Endothelial cell of hepatic sinusoid (primary cell): ENCODE data around the gene PLXND1.

ENCODE experiments used
- in situ Hi-C: cut with HindIII; loops from 2 replicates; pipeline ENCODE4 v1.10.0; 2017; ENCODE audit warnings: low sequenced_read_pairs

The PLXND1 gene

GRCh38 chr3:129536374-129536667 lies 70.2 kb downstream of the PLXND1 start:
- in situ Hi-C loops, result loop anchor here (25.0 kb wide), 1 partner anchor 301 kb away; no protein-coding TSS in a partner anchor

DNA sequence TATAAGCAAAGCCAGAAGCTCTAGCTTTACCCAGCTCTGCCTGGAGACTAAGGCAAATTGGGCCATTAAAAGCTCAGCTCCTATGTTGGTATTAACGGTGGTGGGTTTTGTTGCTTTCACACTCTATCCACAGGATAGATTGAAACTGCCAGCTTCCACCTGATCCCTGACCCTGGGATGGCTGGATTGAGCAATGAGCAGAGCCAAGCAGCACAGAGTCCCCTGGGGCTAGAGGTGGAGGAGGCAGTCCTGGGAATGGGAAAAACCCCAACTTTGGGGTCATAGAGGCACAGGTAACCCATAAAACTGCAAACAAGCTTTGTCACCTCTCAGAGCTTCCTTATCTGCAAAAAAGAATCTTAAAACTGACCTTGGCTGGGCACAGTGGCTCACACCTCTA lies 71.4 kb downstream of the PLXND1 start:
- in situ Hi-C loops, result loop anchor here (25.0 kb wide), 1 partner anchor 302 kb away; no protein-coding TSS in a partner anchor

- in situ Hi-C loops, result loop anchor here (25.0 kb wide), 1 partner anchor 303 kb away; no protein-coding TSS in a partner anchor
These were observed 71.9 kb downstream of the PLXND1 start for GRCh38 chr3:129534428-129535027.

DNA sequence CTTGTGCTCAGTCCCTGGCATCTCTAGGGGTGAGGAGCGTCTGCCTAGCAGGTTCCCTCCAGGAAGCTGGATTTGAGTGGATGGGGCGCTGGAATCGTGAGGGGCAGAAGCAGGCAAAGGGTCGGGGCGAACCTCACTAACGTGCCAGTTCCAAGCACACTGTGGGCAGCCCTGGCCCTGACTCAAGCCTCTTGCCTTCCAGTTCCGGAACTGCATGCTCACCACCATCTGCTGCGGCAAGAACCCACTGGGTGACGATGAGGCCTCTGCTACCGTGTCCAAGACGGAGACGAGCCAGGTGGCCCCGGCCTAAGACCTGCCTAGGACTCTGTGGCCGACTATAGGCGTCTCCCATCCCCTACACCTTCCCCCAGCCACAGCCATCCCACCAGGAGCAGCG lies 73.1 kb downstream of the PLXND1 start:
- in situ Hi-C loops, result loop anchor here (25.0 kb wide), 1 partner anchor 304 kb away; no protein-coding TSS in a partner anchor

DNA sequence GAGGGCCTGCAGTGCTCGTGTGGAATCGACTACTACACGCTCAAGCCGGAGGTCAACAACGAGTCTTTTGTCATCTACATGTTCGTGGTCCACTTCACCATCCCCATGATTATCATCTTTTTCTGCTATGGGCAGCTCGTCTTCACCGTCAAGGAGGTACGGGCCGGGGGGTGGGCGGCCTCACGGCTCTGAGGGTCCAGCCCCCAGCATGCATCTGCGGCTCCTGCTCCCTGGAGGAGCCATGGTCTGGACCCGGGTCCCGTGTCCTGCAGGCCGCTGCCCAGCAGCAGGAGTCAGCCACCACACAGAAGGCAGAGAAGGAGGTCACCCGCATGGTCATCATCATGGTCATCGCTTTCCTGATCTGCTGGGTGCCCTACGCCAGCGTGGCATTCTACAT lies 74.2 kb downstream of the PLXND1 start:
- in situ Hi-C loops, result loop anchor here (25.0 kb wide), 1 partner anchor 305 kb away; no protein-coding TSS in a partner anchor

DNA sequence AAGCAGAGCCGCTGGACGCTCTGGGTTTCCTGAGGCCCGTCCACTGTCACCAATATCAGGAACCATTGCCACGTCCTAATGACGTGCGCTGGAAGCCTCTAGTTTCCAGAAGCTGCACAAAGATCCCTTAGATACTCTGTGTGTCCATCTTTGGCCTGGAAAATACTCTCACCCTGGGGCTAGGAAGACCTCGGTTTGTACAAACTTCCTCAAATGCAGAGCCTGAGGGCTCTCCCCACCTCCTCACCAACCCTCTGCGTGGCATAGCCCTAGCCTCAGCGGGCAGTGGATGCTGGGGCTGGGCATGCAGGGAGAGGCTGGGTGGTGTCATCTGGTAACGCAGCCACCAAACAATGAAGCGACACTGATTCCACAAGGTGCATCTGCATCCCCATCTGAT lies 74.8 kb downstream of the PLXND1 start:
- in situ Hi-C loops, result loop anchor here (25.0 kb wide), 1 partner anchor 306 kb away; no protein-coding TSS in a partner anchor

GRCh38 chr3:129530821-129531220 lies 75.7 kb downstream of the PLXND1 start:
- in situ Hi-C loops, result loop anchor here (25.0 kb wide), 1 partner anchor 306 kb away; no protein-coding TSS in a partner anchor

GRCh38 chr3:129530251-129530791 lies 76.2 kb downstream of the PLXND1 start:
- in situ Hi-C loops, result loop anchor here (25.0 kb wide), 1 partner anchor 307 kb away; no protein-coding TSS in a partner anchor

DNA sequence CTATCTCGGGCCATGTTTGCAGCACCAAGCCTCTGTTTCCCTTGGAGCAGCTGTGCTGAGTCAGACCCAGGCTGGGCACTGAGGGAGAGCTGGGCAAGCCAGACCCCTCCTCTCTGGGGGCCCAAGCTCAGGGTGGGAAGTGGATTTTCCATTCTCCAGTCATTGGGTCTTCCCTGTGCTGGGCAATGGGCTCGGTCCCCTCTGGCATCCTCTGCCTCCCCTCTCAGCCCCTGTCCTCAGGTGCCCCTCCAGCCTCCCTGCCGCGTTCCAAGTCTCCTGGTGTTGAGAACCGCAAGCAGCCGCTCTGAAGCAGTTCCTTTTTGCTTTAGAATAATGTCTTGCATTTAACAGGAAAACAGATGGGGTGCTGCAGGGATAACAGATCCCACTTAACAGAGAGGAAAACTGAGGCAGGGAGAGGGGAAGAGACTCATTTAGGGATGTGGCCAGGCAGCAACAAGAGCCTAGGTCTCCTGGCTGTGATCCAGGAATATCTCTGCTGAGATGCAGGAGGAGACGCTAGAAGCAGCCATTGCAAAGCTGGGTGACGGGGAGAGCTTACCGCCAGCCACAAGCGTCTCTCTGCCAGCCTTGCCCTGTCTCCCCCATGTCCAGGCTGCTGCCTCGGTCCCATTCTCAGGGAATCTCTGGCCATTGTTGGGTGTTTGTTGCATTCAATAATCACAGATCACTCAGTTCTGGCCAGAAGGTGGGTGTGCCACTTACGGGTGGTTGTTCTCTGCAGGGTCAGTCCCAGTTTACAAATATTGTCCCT lies 76.9 kb downstream of the PLXND1 start:
- in situ Hi-C loops, result loop anchor here (25.0 kb wide), 1 partner anchor 308 kb away; no protein-coding TSS in a partner anchor

- in situ Hi-C loops, result loop anchor here (25.0 kb wide), 1 partner anchor 309 kb away; no protein-coding TSS in a partner anchor
These were observed 77.8 kb downstream of the PLXND1 start, which contains the start of gene RHO for GRCh38 chr3:129528589-129529100. Gene RHO (plus strand): TSS chr3:129528639. CDS start chr3:129528734, 95 bp downstream.

- in situ Hi-C loops, result loop anchor here (25.0 kb wide), 1 partner anchor 310 kb away; no protein-coding TSS in a partner anchor
These were observed 79.2 kb downstream of the PLXND1 start for GRCh38 chr3:129527262-129527661.

- in situ Hi-C loops, result loop anchor here (25.0 kb wide), 1 partner anchor 311 kb away; no protein-coding TSS in a partner anchor
These were observed 80.2 kb downstream of the PLXND1 start for GRCh38 chr3:129526121-129526900.

- in situ Hi-C loops, result loop anchor here (25.0 kb wide), 1 partner anchor 312 kb away; no protein-coding TSS in a partner anchor
These were observed 81.0 kb downstream of the PLXND1 start for GRCh38 chr3:129525341-129525968.

- in situ Hi-C loops, result no loop called here
These were observed 82.4 kb downstream of the PLXND1 start for GRCh38 chr3:129524081-129524480.

DNA sequence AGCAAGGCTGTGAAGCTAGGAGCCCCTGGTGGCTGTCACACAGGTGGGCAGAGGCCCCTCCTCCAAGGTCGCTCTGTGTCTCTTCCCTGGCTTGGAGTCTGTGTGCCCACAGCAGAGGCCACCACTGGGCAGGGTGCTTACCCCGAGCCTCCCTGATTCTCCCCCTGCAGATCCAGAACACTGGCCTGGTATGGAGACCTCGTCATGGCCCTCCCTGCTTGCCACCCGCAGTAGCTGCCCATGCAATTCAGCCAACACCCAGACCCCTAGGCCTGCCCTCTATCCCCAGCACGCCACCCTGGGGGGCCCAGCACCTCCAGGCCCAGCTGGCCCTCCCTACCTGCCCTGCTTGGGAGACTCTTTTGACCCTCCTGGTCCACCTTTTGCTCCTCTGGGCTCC lies 83.5 kb downstream of the PLXND1 start:
- in situ Hi-C loops, result no loop called here

DNA sequence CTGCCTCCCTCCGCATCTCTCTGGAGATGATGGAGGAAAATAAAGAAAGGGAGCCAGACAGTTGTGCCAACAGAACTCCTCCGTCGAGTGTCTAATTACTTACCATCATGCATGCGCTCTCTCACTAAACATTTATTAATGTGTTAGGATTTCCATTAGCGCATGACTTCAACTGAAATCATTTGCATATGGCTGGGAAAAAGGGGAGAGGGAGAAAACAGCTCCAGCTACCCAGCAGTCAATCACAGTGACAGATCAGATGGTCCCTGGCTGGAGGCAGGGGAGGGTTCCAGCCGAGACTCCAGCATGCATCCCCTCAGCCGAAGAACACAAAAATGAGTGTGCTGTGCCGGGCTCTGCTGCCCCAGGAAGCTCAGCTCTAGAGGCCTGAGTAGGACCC lies 84.9 kb downstream of the PLXND1 start:
- in situ Hi-C loops, result no loop called here

DNA sequence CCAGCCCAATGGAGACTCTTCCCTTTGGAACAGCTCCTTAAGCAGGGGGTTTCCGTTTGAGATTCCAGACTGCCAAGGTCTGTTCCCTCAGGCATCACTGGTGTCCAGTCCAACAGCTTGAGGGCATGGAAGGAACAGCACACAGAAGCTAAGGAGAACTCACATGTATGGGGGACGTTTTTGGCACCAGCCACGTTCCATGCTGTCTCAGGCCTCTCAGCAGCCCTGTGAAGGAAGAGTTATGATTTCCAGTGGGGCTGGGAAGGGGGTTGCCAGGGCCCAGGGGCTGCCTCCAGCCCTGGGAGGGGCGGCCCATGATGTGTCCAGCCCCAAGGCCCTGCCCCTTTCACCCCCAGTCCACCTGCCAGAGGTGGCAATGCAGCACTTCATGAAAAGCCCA lies 85.5 kb downstream of the PLXND1 start:
- in situ Hi-C loops, result no loop called here

DNA sequence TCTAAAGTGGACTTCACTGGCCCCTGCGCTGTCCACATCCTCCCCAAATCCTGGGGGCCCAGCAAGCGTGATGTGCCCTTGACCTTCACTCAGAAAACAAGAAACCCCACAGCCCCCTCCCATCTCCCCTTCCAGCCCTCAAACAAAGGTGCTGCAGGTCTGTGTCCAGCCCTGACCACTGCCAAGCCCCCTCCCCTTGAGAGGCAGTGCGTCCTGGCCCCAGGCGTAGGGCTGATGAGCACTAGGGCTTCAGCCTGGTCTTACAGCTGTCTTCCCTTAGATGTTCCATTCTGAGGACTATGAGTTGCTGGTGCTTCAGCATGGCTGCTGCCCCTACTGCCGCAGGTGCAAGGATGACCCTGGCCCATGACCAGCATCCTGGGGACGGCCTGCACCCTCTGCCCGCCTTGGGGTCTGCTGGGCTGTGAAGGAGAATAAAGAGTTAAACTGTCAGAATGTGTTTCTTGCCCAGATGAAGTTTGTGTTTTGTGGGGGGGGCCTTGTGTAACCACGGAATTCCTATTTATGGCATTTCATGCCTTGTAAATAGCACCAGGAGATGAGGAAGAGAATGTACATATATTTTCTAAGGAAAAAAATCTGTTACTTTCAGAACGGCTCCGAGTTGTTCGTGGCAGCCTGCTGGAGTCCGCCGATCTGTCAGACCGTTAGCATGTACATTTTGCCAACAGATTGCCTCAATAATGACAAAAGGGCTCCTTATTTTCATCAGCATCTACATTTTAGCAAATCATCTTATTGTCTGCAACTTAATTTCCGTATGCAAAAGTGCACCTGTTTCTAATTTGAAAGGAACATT lies 86.4 kb downstream of the PLXND1 start:
- in situ Hi-C loops, result no loop called here

GRCh38 chr3:129519449-129519848 lies 87.0 kb downstream of the PLXND1 start:
- in situ Hi-C loops, result no loop called here
